GM21619 (cell line): ENCODE data around the gene SLFN12L.
"Not testable (repeated sequence)": the region's sequence is repeated elsewhere in the genome, so short reads cannot be mapped to it uniquely, and the experiment has no call there.

Experiments used
- ATAC-seq: cut with Tn5 transposase; IDR thresholded peaks from one replicate; pipeline ENCODE4 v1.9.1; 2021; ENCODE audit not compliant: unreplicated experiment

SLFN12L gene

DNA sequence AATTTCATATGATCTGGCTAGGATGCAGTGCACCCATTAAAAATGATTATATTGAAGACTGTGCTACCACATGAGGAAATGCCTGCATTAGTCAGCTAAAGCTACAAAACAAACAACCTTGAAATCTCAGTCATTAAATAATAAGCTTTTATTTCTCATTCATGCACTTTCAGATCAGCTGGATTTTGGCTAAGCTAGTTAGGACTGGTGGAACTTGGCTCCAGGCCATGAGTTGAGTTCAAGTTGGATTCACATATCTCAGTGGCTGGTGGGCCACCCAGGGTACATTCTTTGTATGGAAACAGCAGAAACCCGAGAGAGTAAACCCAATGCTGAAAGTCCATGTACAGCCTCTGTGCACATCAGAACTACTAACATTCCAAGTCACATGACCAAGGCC, 6.4 kb upstream of the SLFN12L start:
- ATAC-seq, result no peak

DNA sequence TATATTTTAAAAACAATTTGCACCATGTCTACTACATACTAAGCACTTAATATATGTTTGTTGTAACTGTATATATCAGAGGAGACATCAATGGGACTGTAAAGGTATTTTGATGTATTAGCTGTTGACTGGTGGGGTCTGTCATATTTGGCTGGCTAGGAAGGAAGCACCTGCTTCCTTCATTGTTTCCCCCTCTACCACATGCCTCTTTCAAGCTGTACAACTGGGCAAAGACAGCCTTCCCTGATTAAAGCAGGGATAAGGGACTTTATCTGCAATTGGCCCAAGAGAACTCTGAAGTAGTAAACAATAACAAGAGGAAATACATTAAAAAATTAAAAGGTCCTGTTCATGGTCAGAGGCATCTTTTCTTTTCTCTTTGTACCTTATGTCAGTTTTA, 5.5 kb upstream of the SLFN12L start:
- no peak for ATAC-seq

DNA sequence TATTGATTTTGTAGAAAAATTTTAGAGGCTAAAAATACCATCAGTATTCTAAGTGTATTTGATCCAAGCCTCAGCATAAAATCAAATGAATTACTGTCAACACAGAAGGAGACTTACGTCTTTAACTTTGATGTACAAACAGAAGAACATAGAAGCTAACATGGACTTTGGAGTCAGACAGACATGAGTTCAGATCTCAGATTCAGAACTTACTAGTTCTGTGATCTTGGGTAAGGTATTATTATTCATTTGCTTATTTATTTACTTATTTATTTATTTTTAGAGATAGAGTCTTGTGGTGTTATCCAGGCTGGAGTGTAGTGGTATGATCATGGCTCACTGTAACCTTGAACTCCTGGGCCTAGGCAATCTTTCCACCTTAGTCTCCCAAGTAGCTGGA, 4.0 kb upstream of the SLFN12L start:
- no peak for ATAC-seq

DNA sequence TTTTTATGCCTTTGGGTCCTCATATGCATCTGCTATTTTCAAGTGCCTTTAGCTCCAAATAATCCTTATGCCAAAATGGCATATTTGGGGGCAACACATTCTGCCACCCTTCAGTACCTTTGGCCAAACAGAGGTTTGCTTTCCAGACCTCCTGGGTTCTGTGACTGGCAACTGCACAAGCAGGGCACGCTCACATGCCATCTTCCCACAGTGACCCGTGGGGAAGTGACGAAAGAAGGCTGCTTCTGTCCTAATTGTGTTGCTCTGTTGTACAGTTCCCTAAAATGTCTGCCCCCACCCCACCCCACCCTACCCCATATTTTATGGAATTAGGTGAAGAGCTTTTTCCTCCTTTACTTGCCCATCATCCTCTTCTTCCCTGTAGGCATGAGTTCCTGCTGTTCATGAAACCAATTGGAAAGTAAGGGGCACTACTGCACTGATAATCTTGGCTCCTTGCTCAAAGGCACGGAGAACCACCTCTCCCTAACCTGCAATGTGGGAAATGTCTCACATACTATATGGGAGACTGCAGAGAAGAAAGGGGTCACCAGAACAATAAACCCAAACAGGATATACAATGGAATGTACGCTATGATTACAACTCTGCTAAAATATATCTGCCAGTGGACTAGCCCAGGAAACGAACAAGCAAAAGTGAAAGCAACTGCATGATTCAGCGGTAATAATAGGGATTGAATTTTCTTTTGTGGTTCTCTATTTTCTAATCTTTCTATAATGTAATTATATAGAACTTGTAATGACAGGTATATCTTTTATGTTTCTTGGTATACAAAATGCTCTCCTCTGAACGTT, 3.3 kb upstream of the SLFN12L start:
- ATAC-seq, result no peak

DNA sequence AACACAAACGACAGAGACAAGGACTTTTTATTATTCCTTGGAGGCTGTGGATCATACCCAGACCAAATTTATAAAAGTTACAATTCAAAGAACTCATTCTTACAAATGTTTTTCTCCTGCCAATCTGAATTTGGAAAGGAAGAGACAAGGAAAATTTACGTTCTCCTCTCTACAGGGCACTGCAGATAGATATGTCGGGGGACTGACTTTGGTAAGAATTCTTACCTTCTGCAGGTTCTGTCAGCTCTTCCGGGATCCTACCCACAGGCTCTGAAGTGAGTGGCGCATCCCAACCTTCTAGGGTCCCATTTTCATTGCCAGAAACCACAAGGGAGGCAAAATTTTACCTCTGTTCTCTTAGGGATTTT, 2.2 kb upstream of the SLFN12L start:
- ATAC-seq, result no peak

DNA sequence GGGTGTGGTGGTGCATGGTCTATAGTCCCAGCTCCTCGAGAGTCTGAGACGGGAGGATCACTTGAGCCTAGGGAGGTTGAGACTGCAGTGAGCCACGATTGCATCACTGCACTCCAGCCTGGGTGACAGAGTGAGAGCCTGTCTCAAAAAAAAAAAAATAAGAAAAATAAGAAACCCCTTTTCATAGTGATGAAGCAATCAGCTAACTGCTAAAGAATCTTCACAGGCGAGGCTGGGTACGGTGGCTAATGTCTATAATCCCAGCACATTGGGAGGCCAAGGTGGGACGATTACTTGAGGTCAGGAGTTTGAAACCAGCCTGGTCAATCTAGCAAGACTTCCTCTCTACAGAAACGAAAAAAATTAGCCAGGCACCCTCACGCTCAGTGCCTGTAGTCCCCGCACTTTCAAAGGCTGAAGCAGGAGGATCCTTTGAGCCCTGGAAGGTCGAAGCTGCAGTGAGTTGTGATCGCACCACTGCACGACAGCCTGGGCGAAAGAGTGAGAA, 760 bp downstream of the SLFN12L start:
- no peak for ATAC-seq

DNA sequence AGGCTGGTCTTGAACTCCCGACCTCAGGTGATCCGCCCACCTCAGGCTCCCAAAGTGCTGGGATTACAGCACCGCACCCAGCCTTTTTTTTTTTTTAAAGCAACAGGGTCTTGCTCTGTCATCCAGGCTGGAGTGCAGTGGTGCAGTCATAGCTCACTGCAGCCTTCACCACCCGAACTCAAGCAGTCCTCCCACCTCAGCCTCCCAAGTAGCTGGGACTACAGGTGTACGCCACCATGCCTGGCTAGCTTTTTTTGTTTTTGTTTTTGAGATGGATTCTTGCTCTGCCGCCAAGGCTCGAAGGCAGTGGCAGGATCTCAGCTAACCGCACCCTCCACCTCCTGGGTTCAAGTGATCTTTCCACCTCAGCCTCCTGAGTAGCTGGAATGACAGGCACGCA, 2.1 kb downstream of the SLFN12L start:
- not testable (repeated sequence) for ATAC-seq

DNA sequence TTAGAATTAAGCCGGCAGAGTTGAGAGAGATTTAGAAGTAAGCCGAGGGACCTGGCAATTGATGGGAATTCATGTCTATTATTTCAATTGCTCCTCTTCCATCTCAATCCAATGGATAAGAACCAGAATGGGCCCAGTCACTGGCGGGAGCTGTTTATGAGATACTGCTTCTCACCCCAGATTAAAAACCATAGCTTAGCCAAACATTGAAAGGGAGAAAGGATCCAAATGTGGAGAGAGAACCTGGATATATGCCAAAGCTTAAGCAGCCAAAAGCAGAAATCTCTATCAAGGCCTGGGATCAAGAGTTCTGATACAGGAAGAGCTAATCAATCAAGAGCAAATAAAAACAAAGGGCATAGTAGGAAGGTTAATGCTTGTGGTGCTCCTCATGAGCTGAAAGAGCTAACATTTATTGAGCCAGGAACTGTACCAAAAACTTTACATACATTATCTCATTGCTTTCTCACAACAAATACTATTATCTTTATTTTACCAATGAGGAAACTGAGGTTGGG, 2.8 kb downstream of the SLFN12L start:
- ATAC-seq, result no peak

DNA sequence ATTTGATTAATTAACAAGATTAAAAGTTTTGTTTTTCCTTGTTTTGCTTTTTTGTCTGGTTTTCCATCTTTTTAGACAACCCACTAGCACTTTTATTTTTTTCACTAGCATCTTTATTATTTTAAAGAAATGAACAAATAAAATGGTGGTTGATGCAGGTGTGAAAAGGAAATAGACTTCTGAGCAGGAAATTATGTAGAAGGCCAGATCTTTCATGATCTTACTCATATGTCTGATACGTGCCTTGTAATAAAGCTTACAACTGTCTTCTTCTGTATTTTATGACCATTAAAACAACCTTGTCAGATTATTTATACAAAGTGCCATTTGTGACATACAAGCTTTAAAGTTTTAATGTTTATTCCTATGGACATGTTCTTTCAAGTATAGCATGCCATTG, 6.3 kb downstream of the SLFN12L start:
- ATAC-seq, result no peak

DNA sequence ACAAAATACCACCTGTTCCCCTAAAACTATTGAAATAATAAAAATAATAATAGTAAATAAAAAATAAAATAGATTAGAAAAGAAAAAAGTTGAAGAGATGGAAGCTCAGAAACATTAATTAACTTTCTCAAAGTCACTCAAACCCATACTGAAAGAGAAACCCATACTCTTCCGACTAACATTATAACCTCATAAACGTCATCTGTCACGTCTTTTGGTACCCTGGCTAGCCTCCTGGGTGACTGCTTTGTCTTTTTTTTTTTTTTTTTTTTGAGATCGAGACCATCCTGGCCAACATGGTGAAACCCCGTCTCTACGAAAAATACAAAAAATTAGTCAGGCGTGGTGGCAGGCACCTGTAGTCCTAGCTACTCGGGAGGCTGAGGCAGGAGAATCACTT, 7.6 kb downstream of the SLFN12L start:
- ATAC-seq, result no peak

DNA sequence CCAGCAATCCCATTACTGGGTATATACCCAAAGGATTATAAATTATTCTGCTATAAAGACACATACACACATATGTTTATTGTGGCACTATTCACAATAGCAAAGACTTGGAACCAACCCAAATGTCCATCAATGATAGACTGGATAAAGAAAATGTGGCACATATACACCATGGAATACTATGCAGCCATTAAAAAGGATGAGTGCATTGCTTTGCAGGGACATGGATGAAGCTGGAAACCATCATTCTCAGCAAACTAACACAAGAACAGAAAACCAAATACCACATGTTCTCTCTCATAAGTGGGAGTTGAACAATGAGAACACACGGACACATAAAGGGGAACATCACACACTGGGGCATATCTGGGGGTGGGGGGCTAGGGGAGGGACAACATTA, 8.2 kb downstream of the SLFN12L start:
- not testable (repeated sequence) for ATAC-seq

DNA sequence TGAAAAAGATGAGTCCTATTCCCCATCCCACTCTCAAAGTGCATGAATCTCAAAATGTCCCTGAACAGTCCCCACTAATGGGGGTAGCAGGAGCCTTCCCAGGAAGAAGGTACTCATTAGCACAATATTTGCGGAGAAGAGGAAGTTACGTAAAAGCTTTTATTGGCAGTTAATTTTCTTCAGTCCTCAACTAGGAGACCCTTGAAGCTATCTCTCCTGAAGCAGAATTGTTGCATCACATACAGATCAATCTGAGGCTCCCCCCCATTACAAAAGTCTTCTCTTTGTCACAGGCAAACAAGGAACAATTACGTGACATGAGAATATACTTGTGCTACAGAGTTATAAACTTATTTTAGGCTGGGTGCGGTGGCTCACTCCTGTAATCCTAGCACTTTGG, 14.2 kb downstream of the SLFN12L start:
- no peak for ATAC-seq

DNA sequence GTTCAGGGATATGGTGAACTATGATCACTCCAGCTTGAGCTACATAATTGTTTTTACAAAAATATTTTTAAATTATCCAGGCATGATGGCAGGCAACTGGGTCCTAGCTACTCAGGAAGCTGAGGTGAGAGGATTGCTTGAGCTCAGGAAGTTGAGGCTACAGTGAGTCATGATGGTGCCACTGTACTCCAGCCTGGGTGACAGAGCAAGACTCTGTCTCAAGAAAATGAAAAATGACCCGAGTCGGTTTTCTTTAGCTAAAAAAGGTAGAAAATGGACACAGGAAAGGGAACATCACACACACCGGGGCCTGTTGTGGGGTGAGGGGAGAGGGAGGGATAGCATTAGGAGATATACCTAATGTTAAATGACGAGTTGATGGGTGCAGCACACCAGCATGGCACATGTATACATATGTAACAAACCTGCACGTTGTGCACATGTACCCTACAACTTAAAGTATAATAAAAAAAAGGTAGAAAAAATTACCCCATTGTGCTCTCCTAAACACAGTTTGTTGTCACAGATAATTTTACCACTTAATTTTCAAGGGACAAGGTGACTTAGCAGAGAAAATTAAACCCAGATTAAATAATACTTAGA, 15.7 kb downstream of the SLFN12L start:
- ATAC-seq, result not testable (repeated sequence)

DNA sequence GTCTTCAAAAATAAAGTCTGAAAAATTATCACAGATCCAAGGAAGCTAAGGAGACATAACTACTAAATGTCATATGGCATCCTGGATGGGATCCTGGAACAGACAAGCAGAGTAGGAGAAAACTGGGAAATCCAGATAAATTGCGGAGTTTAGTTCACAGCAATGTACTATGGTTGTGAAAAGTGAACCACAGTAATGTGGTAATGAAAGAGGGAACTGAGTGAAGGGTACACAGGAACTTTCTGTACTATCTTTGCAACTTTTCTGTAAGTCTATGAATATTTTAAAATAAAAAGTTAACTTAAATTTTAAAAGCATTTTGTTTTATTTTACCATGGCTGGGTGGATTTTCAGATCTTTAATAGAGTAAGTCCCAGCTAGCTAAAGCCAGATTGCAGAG, 16.3 kb downstream of the SLFN12L start:
- no peak for ATAC-seq

DNA sequence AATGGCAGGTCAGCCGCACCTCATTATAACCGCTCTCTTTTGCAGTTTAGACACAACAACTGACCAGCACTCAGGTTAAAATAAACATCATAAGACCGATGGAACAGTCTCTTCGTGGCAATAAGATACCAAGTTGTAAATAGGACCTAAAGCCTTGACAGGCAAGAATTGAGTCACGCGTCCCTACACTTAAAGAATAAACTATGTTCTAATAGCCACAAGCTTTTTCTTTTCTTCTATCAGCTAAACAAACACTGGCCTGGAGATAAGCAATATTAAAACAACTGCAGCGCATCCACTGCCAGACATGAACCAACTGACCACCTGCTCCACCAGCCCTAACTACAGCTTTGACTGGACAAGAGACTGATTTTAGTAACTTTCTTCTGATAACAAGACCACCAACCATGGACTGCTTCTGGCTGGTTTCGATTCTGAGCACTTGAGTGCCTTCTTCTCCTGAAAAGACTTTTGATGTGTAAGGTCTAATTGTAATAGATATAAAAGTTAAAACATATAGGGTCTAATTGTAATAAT, 17.5 kb downstream of the SLFN12L start:
- ATAC-seq, result no peak

DNA sequence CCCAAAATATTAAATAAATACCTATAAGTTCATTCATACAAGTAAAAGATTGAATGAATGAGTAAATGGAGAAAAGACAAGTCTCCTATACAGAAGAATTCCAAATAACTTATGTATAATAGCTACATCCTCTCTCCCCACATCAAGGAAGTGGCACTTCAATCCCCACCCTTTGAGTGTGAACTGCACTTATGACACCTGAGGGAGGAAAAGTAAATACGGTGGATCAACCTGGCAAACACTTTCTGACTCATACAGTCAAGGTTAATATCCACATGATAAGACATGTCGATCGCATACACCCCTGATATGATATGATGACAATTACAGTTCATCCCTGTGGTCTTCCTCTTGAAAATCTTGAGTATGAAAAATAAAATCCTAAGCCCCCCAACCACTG, 18.0 kb downstream of the SLFN12L start:
- no peak for ATAC-seq

DNA sequence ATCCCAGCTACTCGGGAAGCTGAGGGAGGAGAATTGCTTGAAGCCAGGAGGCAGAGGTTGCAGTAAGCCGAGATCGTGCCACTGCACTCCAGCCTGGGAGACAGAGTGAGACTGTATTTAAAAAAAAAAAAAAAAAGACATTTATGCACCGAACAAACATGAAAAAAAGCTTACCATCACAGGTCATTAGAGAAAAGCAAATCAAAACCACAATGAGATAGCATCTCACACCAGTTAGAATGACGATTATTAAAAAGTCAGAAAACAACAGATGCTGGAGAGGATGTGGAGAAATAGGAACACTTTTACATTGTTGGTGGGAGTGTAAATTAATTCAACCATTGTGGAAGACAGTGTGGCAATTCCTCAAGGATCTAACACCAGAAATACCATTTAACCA, 19.0 kb downstream of the SLFN12L start:
- ATAC-seq, result not testable (repeated sequence)

DNA sequence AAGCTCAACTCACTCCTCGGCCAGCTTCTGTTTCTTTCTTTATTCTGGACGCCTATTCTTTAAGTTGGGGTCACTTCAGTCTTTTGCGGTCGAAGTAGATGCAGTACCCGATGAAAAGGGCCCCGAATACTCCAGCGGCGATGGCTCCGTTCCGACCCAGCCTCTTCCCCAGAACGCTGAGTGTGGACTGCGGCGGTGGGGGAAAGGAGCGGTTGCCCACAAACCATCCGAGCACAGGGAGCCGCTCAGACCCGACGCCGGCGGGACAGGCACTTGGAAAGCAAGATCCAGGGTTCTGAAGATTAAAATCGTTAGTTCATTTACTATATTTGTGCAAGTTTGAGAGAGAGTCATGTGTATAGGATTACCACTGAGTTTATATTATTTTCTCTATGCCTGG, 22.5 kb downstream of the SLFN12L start:
- no peak for ATAC-seq

DNA sequence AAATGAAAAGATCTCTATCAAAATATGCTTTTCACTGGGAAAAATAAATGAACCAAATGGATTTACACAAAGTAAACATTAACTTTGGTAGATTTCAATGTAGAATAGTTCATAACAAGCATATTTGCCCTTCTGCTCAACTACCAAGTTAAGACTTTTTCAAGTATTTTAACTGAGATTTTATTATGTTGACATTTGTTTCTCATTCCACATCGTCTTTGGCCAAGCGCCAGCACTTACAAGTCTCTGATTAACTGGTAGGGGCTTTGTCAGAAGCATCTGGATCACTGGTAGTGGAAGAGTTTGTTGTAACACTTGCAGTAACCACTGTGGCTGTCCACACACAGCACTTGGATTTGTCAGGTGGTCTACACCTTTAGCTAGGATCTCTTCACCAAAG, 22.9 kb downstream of the SLFN12L start:
- ATAC-seq, result no peak

DNA sequence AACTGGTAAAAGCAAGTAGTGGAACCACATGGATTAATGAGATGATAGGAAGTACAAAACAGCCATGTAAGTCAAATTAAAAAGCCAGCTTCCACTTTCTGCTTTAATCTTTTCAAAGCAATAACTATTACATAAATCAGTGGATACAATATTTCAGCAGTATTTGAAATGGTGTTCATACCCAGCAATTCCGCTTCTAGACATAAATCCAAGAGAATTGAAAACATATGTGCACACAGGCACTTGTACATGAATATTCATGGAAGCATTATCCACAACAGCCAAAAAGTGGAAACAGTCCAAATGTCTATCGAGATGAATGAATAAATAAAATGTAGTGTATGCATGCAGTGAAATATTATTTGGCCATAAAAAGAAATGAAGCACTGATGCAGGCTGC, 27.4 kb downstream of the SLFN12L start:
- no peak for ATAC-seq

DNA sequence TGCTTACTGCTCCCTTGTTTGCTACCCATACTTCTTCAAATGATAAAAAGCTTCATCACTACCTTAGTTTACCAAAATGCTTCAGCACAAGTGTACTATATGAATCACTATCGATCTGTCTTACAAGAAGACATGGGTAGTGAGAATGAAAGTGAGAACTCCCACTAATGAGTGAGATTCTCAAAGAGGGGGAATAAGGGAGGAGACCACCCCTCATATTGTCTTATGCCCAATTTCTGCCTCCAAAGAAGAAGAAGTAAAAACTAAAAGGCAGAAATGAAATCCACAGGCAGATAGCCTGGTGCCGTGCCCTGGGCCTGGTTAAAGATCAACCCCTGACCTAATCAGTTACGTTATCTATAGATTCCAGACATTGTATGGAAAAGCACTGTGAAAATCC, 29.8 kb downstream of the SLFN12L start:
- not testable (repeated sequence) for ATAC-seq

DNA sequence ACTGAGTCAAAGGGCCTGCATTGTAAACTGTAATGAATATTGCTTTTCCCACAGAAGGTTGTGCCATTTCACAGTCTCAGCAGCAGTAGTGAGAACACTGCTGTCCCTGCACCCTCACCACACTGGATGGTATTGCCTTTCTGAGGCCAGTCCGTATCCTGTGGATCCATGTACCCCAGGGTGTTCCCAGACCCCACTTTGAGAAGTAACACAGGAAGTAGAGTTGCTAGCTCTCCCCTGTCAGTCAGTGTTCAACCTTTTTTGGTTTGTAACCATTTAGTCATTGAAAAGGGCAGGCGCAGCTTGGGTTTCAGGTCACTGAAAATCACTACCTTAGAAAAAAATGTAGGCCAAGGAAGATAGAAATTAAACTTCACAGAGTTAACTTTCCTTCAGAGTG, 37.9 kb downstream of the SLFN12L start:
- ATAC-seq, result no peak
